ENCODE measurements around the gene ELL. TPM values are rescaled to one million over a fixed set of nuclear protein-coding genes. Genes with fewer than 3 reads are reported as not detected.

Gene ELL
- polyA plus RNA-seq, 1 experiment = 2.7 TPM

DNA sequence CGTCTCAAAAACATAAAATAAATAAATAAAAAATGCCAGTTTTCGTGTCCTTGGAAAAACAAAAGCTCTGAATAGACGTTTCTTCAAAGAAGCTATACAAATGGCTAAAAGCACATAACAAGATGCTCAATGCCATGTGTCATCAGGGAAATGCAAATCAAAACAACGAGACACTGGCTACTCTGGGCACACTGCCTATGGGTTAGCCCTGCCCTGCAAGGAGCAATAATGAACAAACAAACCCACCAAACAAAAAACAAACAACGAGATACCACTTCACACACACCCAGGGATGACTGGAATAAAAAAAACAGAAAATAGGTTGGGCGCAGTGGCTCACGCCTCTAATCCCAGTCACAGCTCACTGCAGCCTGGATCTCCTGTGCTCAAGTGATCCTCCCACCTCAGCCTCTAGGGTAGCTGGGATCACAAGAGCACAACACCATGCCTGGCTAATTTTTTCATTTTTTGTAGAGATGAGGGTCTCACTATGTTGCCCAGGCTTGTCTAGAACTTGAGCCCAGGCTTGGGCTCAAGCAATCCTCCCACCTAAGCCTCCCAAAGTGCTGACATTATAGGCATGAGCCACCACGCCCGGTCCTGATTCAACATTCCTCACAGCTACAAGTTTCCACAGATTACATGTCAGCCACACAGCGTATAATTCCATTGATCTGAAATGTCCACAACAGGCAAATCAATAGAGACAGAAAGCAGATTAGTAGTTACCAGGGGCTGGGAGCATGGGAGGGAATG, 68.4 kb downstream of the ELL start:
- Histone ChIP-seq H3K9me3 (ENCODE audit: control insufficient read depth, insufficient read depth, low read length) (no peaks in the 10 kb centered on the region), H3K27ac (ENCODE audit: low read depth, low read length) (peak overlapping the region; percentile 2), H3K4me3 (ENCODE audit: low read depth, low read length) (no peak overlapping the region), H3K27me3 (ENCODE audit: control insufficient read depth, insufficient read depth, low read length) (no peaks in the 10 kb centered on the region)
- DNase-seq (ENCODE audit: low read depth, low spot score) = no peak
- ChIA-PET POLR2A (interaction anchor here (1.1 kb wide), 1 partner anchor 118 kb away, joined by 4 read pairs; the partner anchor contains the start of gene UBA52), CTCF (interaction anchor here (0.7 to 1.4 kb wide), 3 partner anchors 8 to 393 kb away, joined by 3 to 4 read pairs (median 4); no protein-coding TSS in a partner anchor)
- no peak for TF ChIP-seq CTCF (IDR thresholded peaks at IDR 0.05; ENCODE audit: low read depth, low read length)

- Histone ChIP-seq H3K27me3 (ENCODE audit: control insufficient read depth, insufficient read depth, low read length) (no peaks in the 10 kb centered on the region), H3K27ac (ENCODE audit: low read depth, low read length) (peak overlapping the region; percentile 39), H3K4me3 (ENCODE audit: low read depth, low read length) (no peak overlapping the region), H3K9me3 (ENCODE audit: control insufficient read depth, insufficient read depth, low read length) (no peaks in the 10 kb centered on the region)
- POLR2A ChIA-PET = no interaction called here
- CTCF ChIA-PET = interaction anchor here (1.0 to 2.4 kb wide), 3 partner anchors 10 to 395 kb away, joined by 3 to 32 read pairs (median 12); no protein-coding TSS in a partner anchor
- no peak for DNase-seq (ENCODE audit: low read depth, low spot score)
- TF ChIP-seq CTCF (IDR thresholded peaks at IDR 0.05; ENCODE audit: low read depth, low read length) = no peak
Measured at GRCh38 chr19:18452386-18452785, 69.5 kb downstream of the ELL start.

GRCh38 chr19:18450931-18451836, 70.7 kb downstream of the ELL start:
- Histone ChIP-seq H3K27ac (ENCODE audit: low read depth, low read length) (peak overlapping the region; percentile 11), H3K4me3 (ENCODE audit: low read depth, low read length) (no peak overlapping the region), H3K27me3 (ENCODE audit: control insufficient read depth, insufficient read depth, low read length) (no peaks in the 10 kb centered on the region), H3K9me3 (ENCODE audit: control insufficient read depth, insufficient read depth, low read length) (no peaks in the 10 kb centered on the region)
- CTCF ChIA-PET = interaction anchor here (0.6 to 2.4 kb wide), 17 partner anchors 11 to 412 kb away, joined by 3 to 32 read pairs (median 3); partner anchors contain the start of gene REX1BD
- peak; percentile 95 for TF ChIP-seq CTCF (IDR thresholded peaks at IDR 0.05; ENCODE audit: low read depth, low read length)
- DNase-seq (ENCODE audit: low read depth, low spot score) = no peak
- POLR2A ChIA-PET = interaction anchor here (0.7 to 1.6 kb wide), 3 partner anchors 9 to 50 kb away, joined by 3 to 4 read pairs (median 4); no protein-coding TSS in a partner anchor

DNA sequence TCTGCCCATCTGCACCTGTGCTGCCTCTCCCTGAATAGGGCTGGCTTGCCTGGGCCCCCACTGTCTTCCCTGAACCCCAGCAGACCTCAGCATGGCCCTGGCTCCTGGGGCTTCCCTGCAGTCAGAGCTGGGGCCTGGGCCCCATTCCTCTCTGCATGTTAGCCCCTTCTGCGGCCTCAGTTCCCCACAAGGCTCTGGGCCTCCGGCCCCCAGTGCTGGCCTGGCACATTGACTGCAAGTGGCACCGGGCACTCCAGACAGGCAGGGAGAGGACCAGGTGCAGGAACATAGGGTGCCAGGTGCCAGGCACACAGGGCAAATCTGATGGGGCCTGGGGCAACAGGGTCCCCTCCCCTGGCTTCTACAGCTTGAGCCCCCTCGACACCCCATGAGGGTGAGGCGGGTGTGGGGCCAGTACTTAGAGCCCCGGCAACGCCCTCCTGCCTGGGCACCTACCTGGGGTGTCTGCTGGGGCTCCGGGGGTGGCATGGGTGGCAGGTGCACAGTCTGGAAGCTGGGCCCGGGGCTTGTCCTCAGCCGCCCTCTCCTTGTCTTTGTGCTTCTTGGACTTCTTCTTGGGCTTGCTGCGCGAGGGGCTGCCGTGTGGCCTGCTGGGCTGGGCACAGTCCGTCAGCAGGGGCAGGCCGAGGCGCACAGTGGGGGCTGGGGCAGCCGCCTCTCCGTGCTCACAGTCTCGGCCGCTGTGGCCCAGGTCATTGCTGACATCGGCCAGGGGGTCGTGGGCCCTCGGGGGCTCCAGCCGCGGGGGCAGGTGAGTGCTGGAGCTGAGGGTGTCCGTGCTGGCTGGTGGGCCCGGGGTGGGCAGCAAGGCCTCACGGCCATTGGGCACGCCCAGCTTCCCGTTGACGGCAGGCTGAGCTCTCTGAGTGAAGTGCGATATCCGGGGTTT, 71.6 kb downstream of the ELL start:
- ChIA-PET POLR2A (interaction anchor here (0.6 to 1.6 kb wide), 3 partner anchors 10 to 161 kb away, joined by 4 to 7 read pairs (median 4); no protein-coding TSS in a partner anchor), CTCF (interaction anchor here (0.5 to 2.4 kb wide), 16 partner anchors 11 to 413 kb away, joined by 3 to 32 read pairs (median 3); partner anchors contain the start of gene REX1BD)
- Histone ChIP-seq H3K4me3 (ENCODE audit: low read depth, low read length) (no peak overlapping the region), H3K27ac (ENCODE audit: low read depth, low read length) (no peak overlapping the region), H3K27me3 (ENCODE audit: control insufficient read depth, insufficient read depth, low read length) (no peaks in the 10 kb centered on the region), H3K9me3 (ENCODE audit: control insufficient read depth, insufficient read depth, low read length) (no peaks in the 10 kb centered on the region)
- DNase-seq (ENCODE audit: low read depth, low spot score) = no peak
- no peak for TF ChIP-seq CTCF (IDR thresholded peaks at IDR 0.05; ENCODE audit: low read depth, low read length)
